Measurements from ENCODE around the gene CREB3L2.
A peak's percentile ranks its signal among the peaks of the same experiment; 100 is the strongest.

Gene CREB3L2

DNA sequence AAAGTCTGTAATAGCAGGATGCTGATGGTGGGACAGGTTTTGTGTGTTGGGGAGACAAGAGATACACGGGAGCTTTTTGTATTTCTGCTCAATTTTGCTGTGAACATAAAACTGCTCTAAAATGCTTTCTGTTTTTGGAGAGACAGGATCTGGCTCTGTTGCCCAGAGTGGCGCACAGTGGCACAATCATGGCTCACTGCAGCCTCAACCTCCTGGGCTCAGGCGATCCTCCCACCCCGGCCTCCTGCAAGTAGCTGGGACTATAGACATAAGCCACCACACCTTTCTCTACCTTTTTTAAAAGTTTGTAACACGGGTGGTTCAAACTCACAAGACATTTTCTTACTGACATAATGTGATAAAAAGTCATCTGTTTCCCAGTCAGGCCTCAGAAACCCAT, 14.3 kb downstream of the CREB3L2 start:
- TF ChIP-seq, protein P1, sequence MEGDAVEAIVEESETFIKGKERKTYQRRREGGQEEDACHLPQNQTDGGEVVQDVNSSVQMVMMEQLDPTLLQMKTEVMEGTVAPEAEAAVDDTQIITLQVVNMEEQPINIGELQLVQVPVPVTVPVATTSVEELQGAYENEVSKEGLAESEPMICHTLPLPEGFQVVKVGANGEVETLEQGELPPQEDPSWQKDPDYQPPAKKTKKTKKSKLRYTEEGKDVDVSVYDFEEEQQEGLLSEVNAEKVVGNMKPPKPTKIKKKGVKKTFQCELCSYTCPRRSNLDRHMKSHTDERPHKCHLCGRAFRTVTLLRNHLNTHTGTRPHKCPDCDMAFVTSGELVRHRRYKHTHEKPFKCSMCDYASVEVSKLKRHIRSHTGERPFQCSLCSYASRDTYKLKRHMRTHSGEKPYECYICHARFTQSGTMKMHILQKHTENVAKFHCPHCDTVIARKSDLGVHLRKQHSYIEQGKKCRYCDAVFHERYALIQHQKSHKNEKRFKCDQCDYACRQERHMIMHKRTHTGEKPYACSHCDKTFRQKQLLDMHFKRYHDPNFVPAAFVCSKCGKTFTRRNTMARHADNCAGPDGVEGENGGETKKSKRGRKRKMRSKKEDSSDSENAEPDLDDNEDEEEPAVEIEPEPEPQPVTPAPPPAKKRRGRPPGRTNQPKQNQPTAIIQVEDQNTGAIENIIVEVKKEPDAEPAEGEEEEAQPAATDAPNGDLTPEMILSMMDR (IDR thresholded peaks at IDR 0.05; ENCODE audit: borderline replicate concordance, control extremely low read depth, extremely low read depth, insufficient read depth, missing control alignments): no peak
- DNase-seq (ENCODE audit: low spot score): no peak
- in situ Hi-C loops (cut with MboI; ENCODE audit: low sequenced_read_pairs, unreplicated experiment): no loop called here

DNA sequence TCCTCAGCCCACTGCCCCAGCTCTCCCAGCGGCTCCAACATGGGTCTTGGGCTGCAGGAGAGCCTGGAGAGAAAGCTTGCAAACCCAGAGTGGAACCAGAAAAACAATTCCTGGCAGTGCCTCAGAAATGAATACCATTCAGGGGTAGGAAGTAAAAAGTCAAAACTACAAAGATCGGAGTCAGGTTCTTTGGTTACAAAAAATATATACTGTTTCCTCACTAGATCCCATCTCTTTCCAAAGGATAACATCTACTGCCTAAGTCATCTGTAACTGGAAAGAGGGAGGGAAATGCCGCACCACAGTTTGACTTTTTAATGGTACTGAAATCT, 14.9 kb downstream of the CREB3L2 start:
- TF ChIP-seq, protein P1 (IDR thresholded peaks at IDR 0.05; ENCODE audit: borderline replicate concordance, control extremely low read depth, extremely low read depth, insufficient read depth, missing control alignments): no peak
- DNase-seq (ENCODE audit: low spot score): no peak
- in situ Hi-C loops (cut with MboI; ENCODE audit: low sequenced_read_pairs, unreplicated experiment): no loop called here

DNA sequence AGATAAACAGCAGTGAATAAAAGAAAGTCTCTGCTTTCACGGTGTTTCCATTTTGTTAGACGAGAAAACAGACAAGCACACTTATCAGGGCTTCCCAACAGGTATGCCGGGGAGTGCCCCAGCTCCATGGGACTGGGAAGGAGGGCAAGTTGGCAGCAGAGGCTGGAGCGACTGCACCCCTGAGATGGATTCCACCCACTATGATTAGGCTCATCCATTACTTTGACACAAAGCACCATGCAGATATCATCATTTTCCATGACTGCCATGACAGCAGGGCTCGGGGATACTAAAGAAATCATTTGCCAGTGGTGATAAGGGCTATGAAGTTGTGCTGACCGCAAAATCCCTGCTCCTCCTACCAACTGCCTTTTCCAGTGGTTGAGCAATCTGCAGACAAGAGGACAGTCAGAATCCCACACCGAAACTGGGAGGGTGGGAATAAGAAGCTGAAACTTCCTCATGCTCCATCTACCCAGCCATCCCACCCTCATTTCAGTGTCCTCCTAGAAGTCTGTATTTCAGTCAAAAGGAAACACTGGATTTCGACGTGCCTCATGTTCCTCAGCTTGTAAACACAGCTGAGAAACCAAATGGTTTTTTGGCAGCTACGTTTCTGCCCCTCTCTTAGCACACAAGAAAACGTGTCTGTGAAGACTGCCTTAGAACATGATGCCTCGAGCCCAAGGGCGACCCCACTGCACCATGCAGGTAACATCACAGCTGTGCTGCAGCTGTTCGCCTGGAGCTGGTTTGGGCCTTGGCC, 15.5 kb downstream of the CREB3L2 start:
- TF ChIP-seq, protein P1 (IDR thresholded peaks at IDR 0.05; ENCODE audit: borderline replicate concordance, control extremely low read depth, extremely low read depth, insufficient read depth, missing control alignments): no peak
- no peak for DNase-seq (ENCODE audit: low spot score)
- in situ Hi-C loops (cut with MboI; ENCODE audit: low sequenced_read_pairs, unreplicated experiment): no loop called here

DNA sequence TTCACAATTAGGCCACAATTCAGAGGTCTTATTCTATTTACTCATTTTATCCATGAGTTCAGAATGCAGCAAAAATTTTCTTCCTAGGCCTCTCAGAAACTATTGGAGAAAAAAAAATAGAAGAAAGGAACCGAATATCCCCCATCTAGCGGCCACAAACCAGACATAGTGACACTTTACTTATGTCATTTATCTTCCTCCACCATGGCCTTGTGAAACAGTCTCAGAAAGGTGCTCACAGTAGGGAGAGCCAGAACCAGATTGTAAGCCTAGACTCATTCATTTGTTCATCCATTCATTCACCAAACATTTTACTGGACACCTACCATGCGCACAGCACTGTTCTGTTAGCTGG, 16.0 kb downstream of the CREB3L2 start:
- DNase-seq (ENCODE audit: low spot score): peak; percentile 72
- TF ChIP-seq, protein P1 (IDR thresholded peaks at IDR 0.05; ENCODE audit: borderline replicate concordance, control extremely low read depth, extremely low read depth, insufficient read depth, missing control alignments): no peak
- in situ Hi-C loops (cut with MboI; ENCODE audit: low sequenced_read_pairs, unreplicated experiment): no loop called here

DNA sequence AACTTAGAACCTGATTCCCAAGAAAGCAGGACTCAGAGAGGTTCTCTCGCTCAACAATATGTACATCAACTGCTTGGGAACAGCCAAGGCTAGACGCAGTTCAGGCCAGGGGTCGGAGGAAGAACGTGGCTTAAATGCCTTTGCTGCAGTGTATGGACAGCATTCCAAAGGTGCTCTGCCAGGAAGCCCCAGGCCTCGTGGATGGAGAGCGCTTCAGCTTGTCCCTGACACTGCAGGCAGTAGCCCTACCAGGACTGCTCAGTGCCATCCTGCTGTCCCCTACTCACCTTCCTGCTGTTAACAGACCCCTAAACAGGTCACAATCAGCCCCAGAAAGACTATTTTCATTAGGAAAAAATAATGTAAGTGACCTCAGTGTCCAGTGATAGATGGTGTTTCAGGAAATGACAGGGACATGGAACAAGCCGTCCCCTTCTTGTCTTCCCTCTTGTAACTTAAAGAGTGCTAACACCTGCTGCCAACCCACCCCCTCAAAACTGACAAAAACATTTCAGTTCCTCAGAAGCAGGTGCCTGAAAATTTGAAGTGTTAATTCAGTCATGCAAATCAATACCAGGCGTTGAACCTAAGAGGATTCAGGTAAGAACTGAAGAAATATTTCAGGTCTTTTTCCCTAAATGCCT, 16.5 kb downstream of the CREB3L2 start:
- in situ Hi-C loops (cut with MboI; ENCODE audit: low sequenced_read_pairs, unreplicated experiment): no loop called here
- TF ChIP-seq, protein P1 (IDR thresholded peaks at IDR 0.05; ENCODE audit: borderline replicate concordance, control extremely low read depth, extremely low read depth, insufficient read depth, missing control alignments): no peak
- peak; percentile 65 for DNase-seq (ENCODE audit: low spot score)

DNA sequence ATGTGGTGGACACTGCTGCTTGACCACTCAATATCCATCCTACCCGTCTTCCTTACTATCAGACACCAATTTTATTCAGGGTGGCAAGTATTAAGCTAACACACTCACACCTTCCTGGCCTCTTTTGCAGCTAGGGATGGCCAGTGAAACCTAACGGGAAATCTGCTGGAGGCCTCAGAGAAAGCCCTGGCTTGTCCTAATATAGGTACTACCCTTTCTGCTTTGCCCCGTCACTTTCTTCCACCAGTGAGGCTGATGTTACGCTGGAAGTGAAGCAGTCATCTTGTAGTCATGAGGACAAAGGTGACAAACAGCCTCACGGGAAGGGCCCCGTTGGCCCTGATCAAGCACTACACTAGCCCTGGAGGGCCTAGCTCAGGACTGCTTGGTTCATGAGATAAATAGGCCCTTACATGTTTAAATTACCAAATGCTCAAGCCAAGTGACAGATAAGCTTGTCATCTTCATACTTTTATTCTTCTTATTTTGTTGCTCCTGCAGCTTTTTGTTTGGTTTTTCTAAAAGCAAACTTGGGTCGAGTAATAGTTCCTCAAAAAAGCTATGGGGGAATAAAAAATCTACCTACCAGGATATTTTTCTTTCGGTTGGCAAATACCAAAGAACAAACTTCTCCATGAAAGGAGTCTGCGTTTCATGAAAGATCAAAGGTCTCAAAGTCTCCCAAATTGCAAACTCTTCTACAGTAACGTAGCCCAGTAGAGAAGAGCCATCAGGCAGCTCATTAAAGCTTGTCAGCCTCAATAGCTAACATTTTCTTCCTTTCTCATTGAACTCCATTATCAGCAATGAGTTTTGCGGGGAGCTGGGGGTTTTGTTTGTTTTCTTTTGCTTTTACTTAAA, 17.5 kb downstream of the CREB3L2 start:
- in situ Hi-C loops (cut with MboI; ENCODE audit: low sequenced_read_pairs, unreplicated experiment): no loop called here
- DNase-seq (ENCODE audit: low spot score): no peak
- TF ChIP-seq, protein P1 (IDR thresholded peaks at IDR 0.05; ENCODE audit: borderline replicate concordance, control extremely low read depth, extremely low read depth, insufficient read depth, missing control alignments): no peak

All from GM13976 (cell line).